Nephron progenitor cell (in vitro differentiated cells): ENCODE results near the gene EBP.
"Not testable (repeated sequence)": the region's sequence is repeated elsewhere in the genome, so short reads cannot be mapped to it uniquely, and the experiment has no call there.

Experiments
- DNase-seq: peaks from one replicate; pipeline ENCODE4 v3.0.0; 2021
- H3K27ac Mint-ChIP-seq: 2 replicates; pipeline ENCODE4 v1.8.0; 2021; ENCODE audit warnings: mild to moderate bottlenecking, moderate library complexity, mixed read lengths
- H3K27me3 Mint-ChIP-seq: 2 replicates; pipeline ENCODE4 v1.8.0; 2021; ENCODE audit warnings: mild to moderate bottlenecking, low read depth, mixed read lengths; ENCODE audit not compliant: poor library complexity
- H3K36me3 Mint-ChIP-seq: 2 replicates; pipeline ENCODE4 v1.8.0; 2021; ENCODE audit warnings: low read depth, mixed read lengths
- H3K4me1 Mint-ChIP-seq: 2 replicates; pipeline ENCODE4 v1.8.0; 2021; ENCODE audit warnings: mixed read lengths
- H3K4me3 Mint-ChIP-seq: 2 replicates; pipeline ENCODE4 v1.8.0; 2021; ENCODE audit warnings: mild to moderate bottlenecking, moderate library complexity, mixed read lengths
- H3K9me3 Mint-ChIP-seq: 2 replicates; pipeline ENCODE4 v1.8.0; 2021; ENCODE audit warnings: mild to moderate bottlenecking, moderate library complexity, mixed read lengths
- TF ChIP-seq, protein P1 (sequence below): fragments of 200-600 bp; sonication (generic); IDR thresholded peaks from 2 replicates; pipeline ENCODE4 v1.5.0; 2021; ENCODE audit warnings: antibody characterized with exemption

EBP gene

GRCh38 chrX:48513670-48514069, 7.9 kb upstream of the EBP start:
- H3K4me3 Mint-ChIP-seq = no peak overlapping the region
- peaks cover 7% of the 10 kb centered on the region for H3K36me3 Mint-ChIP-seq
- TF ChIP-seq, protein P1, sequence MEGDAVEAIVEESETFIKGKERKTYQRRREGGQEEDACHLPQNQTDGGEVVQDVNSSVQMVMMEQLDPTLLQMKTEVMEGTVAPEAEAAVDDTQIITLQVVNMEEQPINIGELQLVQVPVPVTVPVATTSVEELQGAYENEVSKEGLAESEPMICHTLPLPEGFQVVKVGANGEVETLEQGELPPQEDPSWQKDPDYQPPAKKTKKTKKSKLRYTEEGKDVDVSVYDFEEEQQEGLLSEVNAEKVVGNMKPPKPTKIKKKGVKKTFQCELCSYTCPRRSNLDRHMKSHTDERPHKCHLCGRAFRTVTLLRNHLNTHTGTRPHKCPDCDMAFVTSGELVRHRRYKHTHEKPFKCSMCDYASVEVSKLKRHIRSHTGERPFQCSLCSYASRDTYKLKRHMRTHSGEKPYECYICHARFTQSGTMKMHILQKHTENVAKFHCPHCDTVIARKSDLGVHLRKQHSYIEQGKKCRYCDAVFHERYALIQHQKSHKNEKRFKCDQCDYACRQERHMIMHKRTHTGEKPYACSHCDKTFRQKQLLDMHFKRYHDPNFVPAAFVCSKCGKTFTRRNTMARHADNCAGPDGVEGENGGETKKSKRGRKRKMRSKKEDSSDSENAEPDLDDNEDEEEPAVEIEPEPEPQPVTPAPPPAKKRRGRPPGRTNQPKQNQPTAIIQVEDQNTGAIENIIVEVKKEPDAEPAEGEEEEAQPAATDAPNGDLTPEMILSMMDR = no peak
- H3K27ac Mint-ChIP-seq = no peak overlapping the region
- H3K27me3 Mint-ChIP-seq = peaks cover 14% of the 10 kb centered on the region
- peaks cover 62% of the 10 kb centered on the region for H3K9me3 Mint-ChIP-seq
- peaks cover 13% of the 10 kb centered on the region for H3K4me1 Mint-ChIP-seq
- DNase-seq = no peak

- peaks cover 13% of the 10 kb centered on the region for H3K27me3 Mint-ChIP-seq
- no peak for DNase-seq
- peaks cover 13% of the 10 kb centered on the region for H3K4me1 Mint-ChIP-seq
- TF ChIP-seq, protein P1 = no peak
- H3K27ac Mint-ChIP-seq = no peak overlapping the region
- no peak overlapping the region for H3K4me3 Mint-ChIP-seq
- peaks cover 63% of the 10 kb centered on the region for H3K9me3 Mint-ChIP-seq
- H3K36me3 Mint-ChIP-seq = peaks cover 9% of the 10 kb centered on the region
Measured at GRCh38 chrX:48514126-48514806, 7.3 kb upstream of the EBP start.

- peaks cover 58% of the 10 kb centered on the region for H3K9me3 Mint-ChIP-seq
- TF ChIP-seq, protein P1 = no peak
- peaks cover 10% of the 10 kb centered on the region for H3K36me3 Mint-ChIP-seq
- H3K27ac Mint-ChIP-seq = no peak overlapping the region
- peaks cover 8% of the 10 kb centered on the region for H3K27me3 Mint-ChIP-seq
- DNase-seq = no peak
- H3K4me3 Mint-ChIP-seq = no peak overlapping the region
- peaks cover 6% of the 10 kb centered on the region for H3K4me1 Mint-ChIP-seq
Measured at GRCh38 chrX:48514868-48515460, 6.6 kb upstream of the EBP start.

DNA sequence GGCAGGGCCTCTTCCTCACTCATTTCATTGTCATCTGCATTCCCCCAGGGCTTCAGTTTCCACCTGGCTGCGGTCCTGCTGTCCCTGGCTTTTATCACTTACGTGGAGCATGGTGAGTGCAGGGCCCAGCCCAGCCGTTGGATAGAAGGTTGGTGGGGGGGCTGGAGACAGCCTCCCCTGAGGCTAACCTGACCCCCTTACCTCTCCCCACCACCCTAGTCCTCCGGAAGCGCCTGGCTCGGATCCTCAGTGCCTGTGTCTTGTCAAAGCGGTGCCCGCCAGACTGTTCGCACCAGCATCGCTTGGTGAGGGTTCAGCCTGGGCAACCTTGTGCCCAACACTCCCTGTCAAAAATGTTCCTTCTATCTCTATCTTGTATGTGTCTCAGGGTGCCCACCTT, 5.8 kb upstream of the EBP start:
- Mint-ChIP-seq H3K4me3 (no peak overlapping the region), H3K4me1 (peaks cover 8% of the 10 kb centered on the region), H3K9me3 (peaks cover 60% of the 10 kb centered on the region), H3K27ac (no peak overlapping the region), H3K36me3 (peaks cover 10% of the 10 kb centered on the region), H3K27me3 (peaks cover 7% of the 10 kb centered on the region)
- TF ChIP-seq, protein P1 = no peak
- DNase-seq = no peak

GRCh38 chrX:48516285-48516684, 5.3 kb upstream of the EBP start:
- TF ChIP-seq, protein P1 = no peak
- Mint-ChIP-seq H3K4me1 (peaks cover 12% of the 10 kb centered on the region), H3K27me3 (peaks cover 7% of the 10 kb centered on the region), H3K27ac (no peak overlapping the region), H3K9me3 (peaks cover 62% of the 10 kb centered on the region), H3K4me3 (no peak overlapping the region), H3K36me3 (peaks cover 10% of the 10 kb centered on the region)
- DNase-seq = no peak

DNA sequence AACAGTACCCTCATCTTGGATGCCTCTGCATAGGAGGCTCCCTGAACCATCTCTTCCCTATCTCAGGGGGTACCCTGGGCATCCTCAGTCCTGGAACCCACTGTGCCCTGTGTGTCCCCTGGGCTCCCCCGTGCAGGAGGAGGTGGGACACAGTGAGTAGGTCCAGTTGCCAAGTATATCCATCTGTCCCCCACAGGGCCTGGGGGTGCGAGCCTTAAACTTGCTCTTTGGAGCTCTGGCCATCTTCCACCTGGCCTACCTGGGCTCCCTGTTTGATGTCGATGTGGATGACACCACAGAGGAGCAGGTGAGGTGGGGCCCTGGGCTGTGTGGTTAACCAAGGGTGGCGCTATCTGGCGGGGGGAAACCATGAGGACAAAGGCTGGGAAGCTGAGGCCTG, 4.6 kb upstream of the EBP start:
- TF ChIP-seq, protein P1 = no peak
- H3K4me3 Mint-ChIP-seq = no peak overlapping the region
- no peak overlapping the region for H3K27ac Mint-ChIP-seq
- DNase-seq = no peak
- peaks cover 10% of the 10 kb centered on the region for H3K36me3 Mint-ChIP-seq
- peaks cover 7% of the 10 kb centered on the region for H3K27me3 Mint-ChIP-seq
- peaks cover 14% of the 10 kb centered on the region for H3K4me1 Mint-ChIP-seq
- H3K9me3 Mint-ChIP-seq = peaks cover 60% of the 10 kb centered on the region

DNA sequence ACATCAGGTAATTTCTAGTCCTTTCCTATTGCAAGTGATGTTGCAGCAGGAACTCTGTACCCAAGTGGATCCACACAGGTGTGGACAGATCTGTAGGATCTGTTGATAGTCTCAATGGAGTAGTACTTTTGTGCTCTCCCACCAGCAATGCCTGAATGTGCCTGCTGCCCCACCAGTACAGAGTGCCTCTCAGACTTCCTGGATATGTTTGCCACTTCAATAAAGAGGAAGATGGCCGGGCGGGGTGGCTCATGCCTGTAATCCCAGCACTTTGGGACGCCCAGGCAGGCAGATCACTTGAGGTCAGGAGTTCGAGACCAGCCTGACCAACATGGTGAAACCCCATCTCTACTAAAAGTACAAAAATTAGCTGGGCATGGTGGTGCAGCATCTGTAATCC, 2.1 kb upstream of the EBP start:
- H3K4me3 Mint-ChIP-seq, H3K27ac Mint-ChIP-seq, DNase-seq, H3K36me3 Mint-ChIP-seq, H3K27me3 Mint-ChIP-seq: not testable (repeated sequence)
- peaks cover 56% of the 10 kb centered on the region for H3K9me3 Mint-ChIP-seq
- H3K4me1 Mint-ChIP-seq = peaks cover 15% of the 10 kb centered on the region
